Glutamatergic neuron (in vitro differentiated cells): ENCODE measurements around the gene DCANP1. TPM values are rescaled to one million over a fixed set of nuclear protein-coding genes. Genes with fewer than 3 reads are reported as not detected.
A peak's percentile ranks its signal among the peaks of the same experiment; 100 is the strongest.

Source experiments
- DNase-seq: peaks from one replicate; pipeline ENCODE4 v3.0.0; 2022
- H3K27ac Mint-ChIP-seq: one replicate; pipeline ENCODE4 v1.8.0; 2020; ENCODE audit warnings: mild to moderate bottlenecking, mixed read lengths, inconsistent platforms; ENCODE audit not compliant: unreplicated experiment
- H3K27me3 Mint-ChIP-seq: one replicate; pipeline ENCODE4 v1.8.0; 2020; ENCODE audit warnings: mild to moderate bottlenecking, moderate library complexity, mixed read lengths, inconsistent platforms; ENCODE audit not compliant: unreplicated experiment
- H3K36me3 Mint-ChIP-seq: one replicate; pipeline ENCODE4 v1.8.0; 2020; ENCODE audit warnings: mild to moderate bottlenecking, mixed read lengths, inconsistent platforms; ENCODE audit not compliant: unreplicated experiment
- H3K4me1 Mint-ChIP-seq: one replicate; pipeline ENCODE4 v1.8.0; 2020; ENCODE audit warnings: mild to moderate bottlenecking, low read depth, mixed read lengths, inconsistent platforms; ENCODE audit not compliant: unreplicated experiment
- H3K4me3 Mint-ChIP-seq: one replicate; pipeline ENCODE4 v1.8.0; 2020; ENCODE audit warnings: mild to moderate bottlenecking, mixed read lengths, inconsistent platforms; ENCODE audit not compliant: unreplicated experiment
- H3K9me3 Mint-ChIP-seq: one replicate; pipeline ENCODE4 v1.8.0; 2020; ENCODE audit warnings: mild to moderate bottlenecking, moderate library complexity, mixed read lengths, inconsistent platforms; ENCODE audit not compliant: unreplicated experiment
- total RNA-seq: library from RNA; stranded (reverse); fragmentation: NEBNext Ultra II Directional; extraction: Animal tissue kit (Norgen Biotek cat#: 25700); gene quantifications from one replicate; pipeline ENCODE4 v1.2.1, GENCODE V29; 2021; ENCODE audit not compliant: unreplicated experiment
- TF ChIP-seq, protein P1 (sequence below): fragments of 200-600 bp; sonication (generic); IDR thresholded peaks from one replicate; pipeline ENCODE4 v1.5.0; 2021; ENCODE audit not compliant: partially characterized antibody, unreplicated experiment

DCANP1 gene
- total RNA-seq, 1 donor from 2014 or later, result not detected

DNA sequence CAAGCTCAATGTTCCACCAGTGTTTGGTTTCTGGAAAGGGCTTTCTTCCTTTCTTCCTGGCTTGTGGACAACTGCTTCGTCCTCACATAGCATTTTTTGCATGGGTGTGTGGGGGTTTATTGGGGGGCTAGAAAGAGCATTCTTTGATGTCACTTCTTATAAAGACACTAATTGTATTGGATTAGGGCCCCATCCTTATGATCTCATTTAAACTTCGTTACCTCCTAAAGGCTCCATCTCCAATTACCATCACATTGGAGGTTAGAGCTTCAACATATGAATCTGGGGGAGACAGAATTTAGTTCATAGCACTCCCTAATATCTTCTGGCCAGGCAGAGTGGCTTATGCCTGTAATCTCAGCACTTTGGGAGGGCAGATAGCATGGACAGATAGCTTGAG is 42.1 kb downstream of the DCANP1 start:
- Mint-ChIP-seq H3K36me3 (peaks cover 8% of the 10 kb centered on the region), H3K27ac (no peak overlapping the region)
- TF ChIP-seq, protein P1, sequence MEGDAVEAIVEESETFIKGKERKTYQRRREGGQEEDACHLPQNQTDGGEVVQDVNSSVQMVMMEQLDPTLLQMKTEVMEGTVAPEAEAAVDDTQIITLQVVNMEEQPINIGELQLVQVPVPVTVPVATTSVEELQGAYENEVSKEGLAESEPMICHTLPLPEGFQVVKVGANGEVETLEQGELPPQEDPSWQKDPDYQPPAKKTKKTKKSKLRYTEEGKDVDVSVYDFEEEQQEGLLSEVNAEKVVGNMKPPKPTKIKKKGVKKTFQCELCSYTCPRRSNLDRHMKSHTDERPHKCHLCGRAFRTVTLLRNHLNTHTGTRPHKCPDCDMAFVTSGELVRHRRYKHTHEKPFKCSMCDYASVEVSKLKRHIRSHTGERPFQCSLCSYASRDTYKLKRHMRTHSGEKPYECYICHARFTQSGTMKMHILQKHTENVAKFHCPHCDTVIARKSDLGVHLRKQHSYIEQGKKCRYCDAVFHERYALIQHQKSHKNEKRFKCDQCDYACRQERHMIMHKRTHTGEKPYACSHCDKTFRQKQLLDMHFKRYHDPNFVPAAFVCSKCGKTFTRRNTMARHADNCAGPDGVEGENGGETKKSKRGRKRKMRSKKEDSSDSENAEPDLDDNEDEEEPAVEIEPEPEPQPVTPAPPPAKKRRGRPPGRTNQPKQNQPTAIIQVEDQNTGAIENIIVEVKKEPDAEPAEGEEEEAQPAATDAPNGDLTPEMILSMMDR, result no peak

DNA sequence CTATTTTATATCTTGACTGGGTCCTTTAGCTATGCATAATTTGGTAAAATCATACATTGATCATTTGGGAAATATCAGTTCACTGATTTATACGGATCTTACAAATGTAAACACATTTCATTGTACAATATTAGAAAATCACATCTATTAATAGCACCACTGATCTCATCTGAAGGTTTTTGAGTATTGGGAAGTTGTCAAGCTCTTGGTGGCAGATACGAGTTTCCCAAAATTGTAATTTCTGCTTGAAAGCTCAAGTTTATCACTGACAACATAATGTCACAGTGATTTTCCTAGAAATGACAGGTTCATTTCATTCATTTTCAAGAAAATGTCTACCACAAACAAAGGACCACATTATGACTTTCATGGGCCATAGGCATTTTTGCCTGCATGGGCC is 45.1 kb downstream of the DCANP1 start:
- Mint-ChIP-seq H3K9me3 (peaks cover 1% of the 10 kb centered on the region), H3K4me1 (peaks cover 9% of the 10 kb centered on the region), H3K27me3 (peaks cover 10% of the 10 kb centered on the region), H3K27ac (no peak overlapping the region), H3K4me3 (no peak overlapping the region), H3K36me3 (peaks cover 4% of the 10 kb centered on the region)
- TF ChIP-seq, protein P1, result no peak
- DNase-seq, result no peak

More for the DNA sequence above, 42.1 kb downstream of the DCANP1 start:
- Mint-ChIP-seq H3K4me3 (no peak overlapping the region), H3K9me3 (peaks cover 3% of the 10 kb centered on the region), H3K27me3 (peaks cover 8% of the 10 kb centered on the region), H3K4me1 (peaks cover 6% of the 10 kb centered on the region)
- no peak for DNase-seq

DNA sequence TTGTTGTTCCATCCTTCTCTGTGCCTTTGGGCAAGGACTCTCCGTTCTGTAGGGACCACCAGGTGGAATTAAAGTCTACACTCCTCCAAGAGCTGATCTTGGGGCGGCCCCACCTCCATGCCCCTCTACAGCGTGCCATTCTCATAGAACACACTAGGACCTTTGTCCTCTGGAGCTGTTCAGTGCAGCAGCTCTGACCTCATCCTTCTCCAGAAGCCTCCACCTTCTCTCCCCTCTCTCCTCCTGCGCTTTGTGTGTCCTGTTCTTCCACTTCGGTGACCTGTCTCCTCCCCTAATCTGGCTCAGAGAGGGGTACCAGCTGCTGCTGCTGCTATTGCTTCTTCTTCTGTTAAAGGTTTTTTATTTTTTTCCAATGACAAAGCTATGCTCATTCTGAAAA is 46.3 kb downstream of the DCANP1 start:
- TF ChIP-seq, protein P1, result no peak
- H3K27me3 Mint-ChIP-seq, result peaks cover 10% of the 10 kb centered on the region
- no peak overlapping the region for H3K27ac Mint-ChIP-seq
- H3K36me3 Mint-ChIP-seq, result peaks cover 4% of the 10 kb centered on the region
- no peak for DNase-seq
- H3K4me3 Mint-ChIP-seq, result peak overlapping the region; percentile 90
- peaks cover 14% of the 10 kb centered on the region for H3K4me1 Mint-ChIP-seq
- H3K9me3 Mint-ChIP-seq, result peaks cover 1% of the 10 kb centered on the region

DNA sequence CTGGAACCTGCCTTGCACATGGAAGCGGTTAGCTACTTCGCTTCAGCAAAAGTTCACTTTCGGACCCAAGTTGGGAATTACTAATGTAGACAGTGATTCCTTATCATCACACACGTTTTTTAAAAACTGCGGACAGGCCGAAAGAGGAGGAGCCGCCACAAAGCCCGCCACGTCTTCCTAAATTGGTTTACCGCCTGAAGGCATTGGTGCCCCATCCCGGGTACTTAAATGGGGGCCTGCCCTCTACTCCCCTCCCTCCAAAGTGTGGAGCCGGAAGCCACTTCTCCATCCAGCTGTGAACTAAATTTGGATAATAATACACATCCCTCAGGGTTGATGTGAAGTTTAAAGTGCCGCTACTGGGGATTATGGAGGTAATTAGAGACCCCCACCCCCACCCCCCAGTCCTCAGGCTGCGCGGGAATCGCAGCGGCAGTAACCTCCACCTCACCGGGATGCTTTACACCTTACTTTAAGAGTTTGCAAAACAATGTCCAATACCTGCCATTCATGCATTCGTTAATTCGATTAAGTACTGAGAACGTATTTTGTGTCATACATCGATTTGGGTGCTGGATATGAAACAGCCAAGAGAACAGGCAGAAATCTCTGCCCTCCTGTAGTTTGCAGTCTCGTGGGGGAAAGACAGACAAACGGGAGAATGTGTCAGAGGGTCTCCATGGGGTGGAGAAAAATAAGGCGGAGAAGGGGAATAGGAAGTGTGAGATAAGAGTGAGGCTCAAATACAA is 47.2 kb downstream of the DCANP1 start:
- Mint-ChIP-seq H3K36me3 (peaks cover 2% of the 10 kb centered on the region), H3K27me3 (peaks cover 10% of the 10 kb centered on the region), H3K27ac (peak overlapping the region; percentile 18), H3K4me3 (peak overlapping the region; percentile 90), H3K4me1 (peaks cover 23% of the 10 kb centered on the region), H3K9me3 (peaks cover 1% of the 10 kb centered on the region)
- DNase-seq, result no peak
- TF ChIP-seq, protein P1, result no peak
